C4-2B (cell line): Measurements from ENCODE around the gene LMAN2.
"Not testable (repeated sequence)": the region's sequence is repeated elsewhere in the genome, so short reads cannot be mapped to it uniquely, and the experiment has no call there.

ENCODE experiments used
- CTCF ChIP-seq: fragments of 450-650 bp; conservative IDR thresholded peaks from 2 replicates; pipeline ENCODE4 v1.5.1; 2017; ENCODE audit warnings: mild to moderate bottlenecking
- ZFX ChIP-seq: fragments of 450-650 bp; IDR thresholded peaks from 2 replicates; pipeline ENCODE4 v1.6.1; 2017

GRCh38 chr5:177343000-177343399, 8.5 kb downstream of the LMAN2 start:
- not testable (repeated sequence) for TF ChIP-seq CTCF, ZFX
